HG03280 (cell line): ENCODE data around the gene RBFOX1.

Experiments
- ATAC-seq: cut with Tn5 transposase; IDR thresholded peaks from one replicate; pipeline ENCODE4 v1.9.1; 2021; ENCODE audit warnings: mild to moderate bottlenecking, moderate library complexity; ENCODE audit not compliant: unreplicated experiment

The RBFOX1 gene

GRCh38 chr16:7585705-7586104 lies 253.1 kb downstream of the RBFOX1 start:
- no peak for ATAC-seq

- no peak for ATAC-seq
These were observed 258.3 kb downstream of the RBFOX1 start for GRCh38 chr16:7590934-7591333.

GRCh38 chr16:7596308-7596707 lies 263.7 kb downstream of the RBFOX1 start:
- no peak for ATAC-seq

- ATAC-seq = no peak
These were observed 265.0 kb downstream of the RBFOX1 start for GRCh38 chr16:7597677-7598076.

GRCh38 chr16:7601100-7601499 lies 268.5 kb downstream of the RBFOX1 start:
- ATAC-seq = no peak

- no peak for ATAC-seq
These were observed 269.8 kb downstream of the RBFOX1 start for GRCh38 chr16:7602291-7602950.

GRCh38 chr16:7605812-7606211 lies 273.2 kb downstream of the RBFOX1 start:
- no peak for ATAC-seq

GRCh38 chr16:7612671-7613070 lies 280.0 kb downstream of the RBFOX1 start:
- ATAC-seq = no peak

GRCh38 chr16:7613518-7613917 lies 280.9 kb downstream of the RBFOX1 start:
- ATAC-seq = no peak

- ATAC-seq = no peak
These were observed 281.6 kb downstream of the RBFOX1 start for GRCh38 chr16:7614021-7614795.

GRCh38 chr16:7615565-7615964 lies 282.9 kb downstream of the RBFOX1 start:
- ATAC-seq = no peak

- ATAC-seq = no peak
These were observed 292.5 kb downstream of the RBFOX1 start for GRCh38 chr16:7624871-7625766.

- no peak for ATAC-seq
These were observed 296.3 kb downstream of the RBFOX1 start for GRCh38 chr16:7628981-7629380.

- no peak for ATAC-seq
These were observed 296.9 kb downstream of the RBFOX1 start for GRCh38 chr16:7629571-7629970.

- ATAC-seq = no peak
These were observed 304.8 kb downstream of the RBFOX1 start for GRCh38 chr16:7637446-7637845.

GRCh38 chr16:7638306-7638705 lies 305.7 kb downstream of the RBFOX1 start:
- no peak for ATAC-seq

GRCh38 chr16:7640334-7640733 lies 307.7 kb downstream of the RBFOX1 start:
- ATAC-seq = no peak

GRCh38 chr16:7644176-7644575 lies 311.5 kb downstream of the RBFOX1 start:
- no peak for ATAC-seq

GRCh38 chr16:7644811-7645210 lies 312.2 kb downstream of the RBFOX1 start:
- no peak for ATAC-seq

- no peak for ATAC-seq
These were observed 314.3 kb downstream of the RBFOX1 start for GRCh38 chr16:7646821-7647500.

GRCh38 chr16:7650431-7650830 lies 317.8 kb downstream of the RBFOX1 start:
- no peak for ATAC-seq
